ENCODE results near the gene NECTIN3. TPM values are rescaled to one million over a fixed set of nuclear protein-coding genes. Genes with fewer than 3 reads are reported as not detected.

The NECTIN3 gene
- total RNA-seq, 1 donor, result 5.5 TPM

- H3K27me3 ChIP-seq (ENCODE audit: insufficient read depth, low read length), result no peaks in the 10 kb centered on the region
- H3K4me3 ChIP-seq (ENCODE audit: low read length), result no peak overlapping the region
- H3K9me3 ChIP-seq (ENCODE audit: low read depth, low read length), result no peaks in the 10 kb centered on the region
- no peaks in the 10 kb centered on the region for H3K4me1 ChIP-seq (ENCODE audit: insufficient read depth, low read length)
Observed at GRCh38 chr3:111128884-111129283, 57.3 kb downstream of the NECTIN3 start.

GRCh38 chr3:111130827-111131226 is 59.2 kb downstream of the NECTIN3 start:
- Histone ChIP-seq H3K9me3 (ENCODE audit: low read depth, low read length) (no peaks in the 10 kb centered on the region), H3K4me3 (ENCODE audit: low read length) (no peak overlapping the region), H3K27me3 (ENCODE audit: insufficient read depth, low read length) (no peaks in the 10 kb centered on the region), H3K4me1 (ENCODE audit: insufficient read depth, low read length) (no peaks in the 10 kb centered on the region)

- no peaks in the 10 kb centered on the region for H3K27me3 ChIP-seq (ENCODE audit: insufficient read depth, low read length)
- no peaks in the 10 kb centered on the region for H3K4me1 ChIP-seq (ENCODE audit: insufficient read depth, low read length)
- H3K4me3 ChIP-seq (ENCODE audit: low read length), result no peak overlapping the region
- no peaks in the 10 kb centered on the region for H3K9me3 ChIP-seq (ENCODE audit: low read depth, low read length)
Observed at GRCh38 chr3:111134302-111134701, 62.7 kb downstream of the NECTIN3 start.

GRCh38 chr3:111151438-111151837 is 79.8 kb downstream of the NECTIN3 start:
- H3K4me1 ChIP-seq (ENCODE audit: insufficient read depth, low read length), result no peaks in the 10 kb centered on the region
- no peaks in the 10 kb centered on the region for H3K27me3 ChIP-seq (ENCODE audit: insufficient read depth, low read length)

GRCh38 chr3:111152496-111152895 is 80.9 kb downstream of the NECTIN3 start:
- H3K9me3 ChIP-seq (ENCODE audit: low read depth, low read length), result no peaks in the 10 kb centered on the region
- no peaks in the 10 kb centered on the region for H3K27me3 ChIP-seq (ENCODE audit: insufficient read depth, low read length)
- H3K4me1 ChIP-seq (ENCODE audit: insufficient read depth, low read length), result no peaks in the 10 kb centered on the region
- H3K4me3 ChIP-seq (ENCODE audit: low read length), result no peak overlapping the region

More at GRCh38 chr3:111151438-111151837, 79.8 kb downstream of the NECTIN3 start:
- Histone ChIP-seq H3K9me3 (ENCODE audit: low read depth, low read length) (no peaks in the 10 kb centered on the region), H3K4me3 (ENCODE audit: low read length) (no peak overlapping the region)

GRCh38 chr3:111156517-111156916 is 84.9 kb downstream of the NECTIN3 start:
- no peaks in the 10 kb centered on the region for H3K27me3 ChIP-seq (ENCODE audit: insufficient read depth, low read length)

GRCh38 chr3:111159391-111159790 is 87.8 kb downstream of the NECTIN3 start:
- no peak overlapping the region for H3K4me3 ChIP-seq (ENCODE audit: low read length)
- no peaks in the 10 kb centered on the region for H3K9me3 ChIP-seq (ENCODE audit: low read depth, low read length)

More at GRCh38 chr3:111156517-111156916, 84.9 kb downstream of the NECTIN3 start:
- Histone ChIP-seq H3K4me3 (ENCODE audit: low read length) (no peak overlapping the region), H3K4me1 (ENCODE audit: insufficient read depth, low read length) (no peaks in the 10 kb centered on the region), H3K9me3 (ENCODE audit: low read depth, low read length) (no peaks in the 10 kb centered on the region)

GRCh38 chr3:111164621-111165020 is 93.0 kb downstream of the NECTIN3 start:
- H3K4me1 ChIP-seq (ENCODE audit: insufficient read depth, low read length), result no peaks in the 10 kb centered on the region
- H3K27me3 ChIP-seq (ENCODE audit: insufficient read depth, low read length), result no peaks in the 10 kb centered on the region
- no peak overlapping the region for H3K4me3 ChIP-seq (ENCODE audit: low read length)
- no peaks in the 10 kb centered on the region for H3K9me3 ChIP-seq (ENCODE audit: low read depth, low read length)

More at GRCh38 chr3:111159391-111159790, 87.8 kb downstream of the NECTIN3 start:
- Histone ChIP-seq H3K27me3 (ENCODE audit: insufficient read depth, low read length) (no peaks in the 10 kb centered on the region), H3K4me1 (ENCODE audit: insufficient read depth, low read length) (no peaks in the 10 kb centered on the region)

GRCh38 chr3:111165411-111165810 is 93.8 kb downstream of the NECTIN3 start:
- H3K4me1 ChIP-seq (ENCODE audit: insufficient read depth, low read length), result no peaks in the 10 kb centered on the region
- H3K9me3 ChIP-seq (ENCODE audit: low read depth, low read length), result no peaks in the 10 kb centered on the region
- H3K27me3 ChIP-seq (ENCODE audit: insufficient read depth, low read length), result no peaks in the 10 kb centered on the region
- no peak overlapping the region for H3K4me3 ChIP-seq (ENCODE audit: low read length)

GRCh38 chr3:111173328-111173900 is 101.8 kb downstream of the NECTIN3 start:
- Histone ChIP-seq H3K27me3 (ENCODE audit: insufficient read depth, low read length) (no peaks in the 10 kb centered on the region), H3K9me3 (ENCODE audit: low read depth, low read length) (no peaks in the 10 kb centered on the region), H3K4me3 (ENCODE audit: low read length) (no peak overlapping the region), H3K4me1 (ENCODE audit: insufficient read depth, low read length) (no peaks in the 10 kb centered on the region)

- Histone ChIP-seq H3K4me3 (ENCODE audit: low read length) (no peak overlapping the region), H3K4me1 (ENCODE audit: insufficient read depth, low read length) (no peaks in the 10 kb centered on the region), H3K27me3 (ENCODE audit: insufficient read depth, low read length) (no peaks in the 10 kb centered on the region), H3K9me3 (ENCODE audit: low read depth, low read length) (no peaks in the 10 kb centered on the region)
Observed at GRCh38 chr3:111173906-111174305, 102.3 kb downstream of the NECTIN3 start.

- Histone ChIP-seq H3K27me3 (ENCODE audit: insufficient read depth, low read length) (no peaks in the 10 kb centered on the region), H3K4me1 (ENCODE audit: insufficient read depth, low read length) (no peaks in the 10 kb centered on the region), H3K4me3 (ENCODE audit: low read length) (no peak overlapping the region), H3K9me3 (ENCODE audit: low read depth, low read length) (no peaks in the 10 kb centered on the region)
Observed at GRCh38 chr3:111190518-111190917, 118.9 kb downstream of the NECTIN3 start.

- Histone ChIP-seq H3K4me3 (ENCODE audit: low read length) (no peak overlapping the region), H3K4me1 (ENCODE audit: insufficient read depth, low read length) (no peaks in the 10 kb centered on the region), H3K27me3 (ENCODE audit: insufficient read depth, low read length) (no peaks in the 10 kb centered on the region), H3K9me3 (ENCODE audit: low read depth, low read length) (no peaks in the 10 kb centered on the region)
Observed at GRCh38 chr3:111193472-111193871, 121.9 kb downstream of the NECTIN3 start.

GRCh38 chr3:111194048-111194447 is 122.4 kb downstream of the NECTIN3 start:
- no peak overlapping the region for H3K4me3 ChIP-seq (ENCODE audit: low read length)
- no peaks in the 10 kb centered on the region for H3K9me3 ChIP-seq (ENCODE audit: low read depth, low read length)
- no peaks in the 10 kb centered on the region for H3K4me1 ChIP-seq (ENCODE audit: insufficient read depth, low read length)
- H3K27me3 ChIP-seq (ENCODE audit: insufficient read depth, low read length), result no peaks in the 10 kb centered on the region

GRCh38 chr3:111197485-111197884 is 125.9 kb downstream of the NECTIN3 start:
- no peaks in the 10 kb centered on the region for H3K9me3 ChIP-seq (ENCODE audit: low read depth, low read length)
- no peaks in the 10 kb centered on the region for H3K27me3 ChIP-seq (ENCODE audit: insufficient read depth, low read length)
- no peaks in the 10 kb centered on the region for H3K4me1 ChIP-seq (ENCODE audit: insufficient read depth, low read length)
- no peak overlapping the region for H3K4me3 ChIP-seq (ENCODE audit: low read length)

GRCh38 chr3:111200027-111200426 is 128.4 kb downstream of the NECTIN3 start:
- Histone ChIP-seq H3K9me3 (ENCODE audit: low read depth, low read length) (no peaks in the 10 kb centered on the region), H3K4me3 (ENCODE audit: low read length) (no peak overlapping the region), H3K27me3 (ENCODE audit: insufficient read depth, low read length) (no peaks in the 10 kb centered on the region), H3K4me1 (ENCODE audit: insufficient read depth, low read length) (no peaks in the 10 kb centered on the region)
